ENCODE measurements around the gene MAN1A2. TPM values are rescaled to one million over a fixed set of nuclear protein-coding genes. Genes with fewer than 3 reads are reported as not detected.
"Not testable (repeated sequence)": the region's sequence is repeated elsewhere in the genome, so short reads cannot be mapped to it uniquely, and the experiment has no call there.

The MAN1A2 gene
- total and polyA plus RNA-seq, 2 experiments from 2014 or later, result 22.8 to 48.1 TPM

DNA sequence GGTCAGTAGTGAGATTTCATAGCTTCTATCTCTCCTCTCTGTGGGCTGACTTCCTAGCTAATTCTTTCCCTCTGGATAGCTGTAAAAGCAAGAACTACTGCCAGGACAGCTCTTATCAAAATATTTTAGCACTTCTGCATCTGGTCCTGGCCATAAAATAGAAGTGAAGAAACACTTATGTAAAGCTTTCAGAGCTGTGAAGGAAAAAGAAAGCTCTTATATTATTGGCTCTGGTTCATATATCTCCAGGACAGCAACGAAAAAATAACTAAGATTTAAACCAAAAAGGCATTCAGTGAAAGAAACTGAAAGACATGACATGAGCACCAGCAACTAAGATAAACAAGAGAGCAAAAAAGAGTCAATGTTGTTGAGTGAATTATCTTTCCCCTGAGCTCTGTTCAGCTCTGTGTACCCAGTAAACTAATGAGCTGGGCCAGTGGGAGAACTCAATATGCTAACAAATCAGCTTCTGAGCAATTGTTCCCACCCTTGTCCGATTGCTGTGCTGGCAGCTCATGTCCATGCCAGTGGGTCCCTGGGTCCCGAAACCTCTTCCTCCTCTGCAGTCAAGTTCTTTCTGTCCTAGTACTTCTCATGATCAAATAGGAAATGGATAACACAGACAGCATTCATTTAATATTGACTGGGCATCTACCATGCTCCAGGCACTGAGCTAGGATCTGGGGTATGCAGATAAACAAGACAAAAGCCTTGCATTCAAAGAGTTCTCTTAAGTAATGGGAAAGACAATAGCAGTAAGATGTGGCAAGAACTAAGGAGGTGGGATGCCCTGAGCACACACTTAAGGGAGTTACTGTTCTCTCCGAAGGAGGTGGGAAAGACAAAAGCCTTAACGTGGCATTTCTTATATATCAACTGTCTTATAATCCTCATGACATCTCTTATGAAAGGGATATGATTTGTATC, 45.3 kb upstream of the MAN1A2 start:
- H3K4me1 ChIP-seq (ENCODE audit: insufficient read depth), result no peaks in the 10 kb centered on the region
- 40 to 42% methylated on average over 5 of the region's 5 CpGs for WGBS, 2 experiments (ENCODE audit: low coverage in 1 of 2, low lambda C conversion rate in 2 of 2, missing lambda C conversion rate in 2 of 2)
- DNase-seq, result no peak
- no peak overlapping the region for H3K9ac ChIP-seq
- H3K36me3 ChIP-seq (ENCODE audit: low read depth), result no peaks in the 10 kb centered on the region
- H3K9me3 ChIP-seq (ENCODE audit: low read depth), result no peaks in the 10 kb centered on the region
- no peaks in the 10 kb centered on the region for H3K79me2 ChIP-seq (ENCODE audit: insufficient read depth)
- no peak overlapping the region for H3K4me3 ChIP-seq
- no peaks in the 10 kb centered on the region for H4K20me1 ChIP-seq (ENCODE audit: insufficient read depth)
- no peak overlapping the region for H3K4me2 ChIP-seq (ENCODE audit: unreplicated experiment)
- TF ChIP-seq EZH2phosphoT487 (IDR thresholded peaks at IDR 0.05; ENCODE audit: insufficient read depth, low read depth) (no peak), EZH2 (IDR thresholded peaks at IDR 0.05; ENCODE audit: insufficient read depth, poor library complexity, severe bottlenecking) (no peak)
- no peaks in the 10 kb centered on the region for H3K9me2 ChIP-seq (ENCODE audit: insufficient read depth)
- peaks cover 61% of the 10 kb centered on the region for H3K27me3 ChIP-seq (replicated peaks; ENCODE audit: insufficient read depth)
- no peak overlapping the region for H2AFZ ChIP-seq
- no peaks in the 10 kb centered on the region for H3F3A ChIP-seq (ENCODE audit: insufficient read depth)
- H3K27ac ChIP-seq, result no peak overlapping the region
- in situ Hi-C loops (cut with MboI), result no loop called here

GRCh38 chr1:117324357-117324756, 42.9 kb upstream of the MAN1A2 start:
- in situ Hi-C loops (cut with MboI), result no loop called here
- no peaks in the 10 kb centered on the region for H3K9me3 ChIP-seq (ENCODE audit: low read depth)
- H3K9ac ChIP-seq, result no peak overlapping the region
- no peak overlapping the region for H2AFZ ChIP-seq
- no peak for DNase-seq
- no peaks in the 10 kb centered on the region for H3F3A ChIP-seq (ENCODE audit: insufficient read depth)
- no peak overlapping the region for H3K4me3 ChIP-seq
- no peaks in the 10 kb centered on the region for H3K79me2 ChIP-seq (ENCODE audit: insufficient read depth)
- no peak overlapping the region for H3K4me2 ChIP-seq (ENCODE audit: unreplicated experiment)
- no peak for TF ChIP-seq EZH2 (IDR thresholded peaks at IDR 0.05; ENCODE audit: insufficient read depth, poor library complexity, severe bottlenecking)
- TF ChIP-seq EZH2phosphoT487 (IDR thresholded peaks at IDR 0.05; ENCODE audit: insufficient read depth, low read depth), result no peak
- 44 to 45% methylated on average over 3 of the region's 3 CpGs for WGBS, 2 experiments (ENCODE audit: low coverage in 1 of 2, low lambda C conversion rate in 2 of 2, missing lambda C conversion rate in 2 of 2)
- H3K27ac ChIP-seq, result no peak overlapping the region
- H3K4me1 ChIP-seq (ENCODE audit: insufficient read depth), result no peaks in the 10 kb centered on the region
- no peaks in the 10 kb centered on the region for H3K36me3 ChIP-seq (ENCODE audit: low read depth)
- H3K27me3 ChIP-seq (replicated peaks; ENCODE audit: insufficient read depth), result peaks cover 64% of the 10 kb centered on the region
- no peaks in the 10 kb centered on the region for H4K20me1 ChIP-seq (ENCODE audit: insufficient read depth)
- no peaks in the 10 kb centered on the region for H3K9me2 ChIP-seq (ENCODE audit: insufficient read depth)

GRCh38 chr1:117326035-117326434, 41.2 kb upstream of the MAN1A2 start:
- WGBS, 2 experiments (ENCODE audit: low coverage in 1 of 2, low lambda C conversion rate in 2 of 2, missing lambda C conversion rate in 2 of 2), result 64 to 69% methylated on average over 6 of the region's 6 CpGs

GRCh38 chr1:117327011-117327410, 40.2 kb upstream of the MAN1A2 start:
- peaks cover 45% of the 10 kb centered on the region for H3K27me3 ChIP-seq (replicated peaks; ENCODE audit: insufficient read depth)
- no peak overlapping the region for H3K27ac ChIP-seq
- no peaks in the 10 kb centered on the region for H3F3A ChIP-seq (ENCODE audit: insufficient read depth)
- no peak overlapping the region for H3K4me2 ChIP-seq (ENCODE audit: unreplicated experiment)
- no peaks in the 10 kb centered on the region for H3K4me1 ChIP-seq (ENCODE audit: insufficient read depth)
- DNase-seq, result no peak
- H3K4me3 ChIP-seq, result no peak overlapping the region
- H3K9ac ChIP-seq, result no peak overlapping the region
- H3K79me2 ChIP-seq (ENCODE audit: insufficient read depth), result no peaks in the 10 kb centered on the region
- TF ChIP-seq EZH2 (IDR thresholded peaks at IDR 0.05; ENCODE audit: insufficient read depth, poor library complexity, severe bottlenecking) (no peak), EZH2phosphoT487 (IDR thresholded peaks at IDR 0.05; ENCODE audit: insufficient read depth, low read depth) (no peak)
- in situ Hi-C loops (cut with MboI), result no loop called here
- no peaks in the 10 kb centered on the region for H3K9me3 ChIP-seq (ENCODE audit: low read depth)
- no peaks in the 10 kb centered on the region for H3K36me3 ChIP-seq (ENCODE audit: low read depth)
- H2AFZ ChIP-seq, result no peak overlapping the region
- H3K9me2 ChIP-seq (ENCODE audit: insufficient read depth), result no peaks in the 10 kb centered on the region
- H4K20me1 ChIP-seq (ENCODE audit: insufficient read depth), result no peaks in the 10 kb centered on the region

More at GRCh38 chr1:117326035-117326434, 41.2 kb upstream of the MAN1A2 start:
- H3F3A ChIP-seq (ENCODE audit: insufficient read depth); H2AFZ ChIP-seq; H3K79me2 ChIP-seq (ENCODE audit: insufficient read depth); H3K36me3 ChIP-seq (ENCODE audit: low read depth); DNase-seq; in situ Hi-C loops (cut with MboI); H3K9ac ChIP-seq; H4K20me1 ChIP-seq (ENCODE audit: insufficient read depth); H3K4me3 ChIP-seq; H3K9me3 ChIP-seq (ENCODE audit: low read depth); H3K4me1 ChIP-seq (ENCODE audit: insufficient read depth); H3K9me2 ChIP-seq (ENCODE audit: insufficient read depth); H3K4me2 ChIP-seq (ENCODE audit: unreplicated experiment); H3K27ac ChIP-seq: not testable (repeated sequence)
- H3K27me3 ChIP-seq (replicated peaks; ENCODE audit: insufficient read depth), result peaks cover 51% of the 10 kb centered on the region
